B cell (primary cell): ENCODE data around the gene HDAC9. TPM values are rescaled to one million over a fixed set of nuclear protein-coding genes. Genes with fewer than 3 reads are reported as not detected.

Experiments used
- ATAC-seq: fragments of 200-7000 bp; cut with Tn5 transposase; one replicate; pipeline ENCODE4 v1.10.0; 2021; ENCODE audit warnings: low read depth, mild to moderate bottlenecking, moderate number of reproducible peaks, moderate library complexity
- CTCF ChIA-PET: fragments of 350-600 bp; sonication (Branson Sonifier 250); formaldehyde crosslinking; loops from one replicate; lab custom pipeline; 2021; ENCODE audit warnings: antibody characterized with exemption, inconsistent platforms; lab: Charles Lee
- POLR2A ChIA-PET: fragments of 350-600 bp; sonication (Branson Sonifier 250); formaldehyde crosslinking; loops from one replicate; lab custom pipeline; 2021; ENCODE audit warnings: antibody characterized with exemption; lab: Charles Lee
- DNase-seq: peaks from one replicate; pipeline ENCODE4 v3.0.0; 2013
- H2AFZ ChIP-seq: 2 replicates; pipeline ENCODE4 v1.6.1; 2012; ENCODE audit warnings: mild to moderate bottlenecking, low read depth, low read length; ENCODE audit not compliant: insufficient read depth, poor library complexity, severe bottlenecking
- H3K27ac ChIP-seq, 2 donors: 1 replicate in 1 of 2; 2 replicates in 1 of 2; pipeline ENCODE4 v1.5.1; 2012 to 2013; ENCODE audit warnings: low read length in 2 of 2, mild to moderate bottlenecking in 2 of 2, moderate library complexity in 1 of 2
- H3K27me3 ChIP-seq, 4 experiments: fragments of 200-600 bp in 1 of 4; sonication (generic) in 1 of 4; replicated peaks in 1 of 4; 1 replicate in 2 of 4; 2 replicates in 2 of 4; pipeline versions ENCODE4 v1.6.1 to v1.7.0; 2013 to 2016; ENCODE audit warnings: low read length in 3 of 4, mild to moderate bottlenecking in 2 of 4, mixed read lengths in 1 of 4, moderate library complexity in 1 of 4; ENCODE audit not compliant: insufficient read depth in 4 of 4, control insufficient read depth in 3 of 4; ENCODE audit errors: control extremely low read depth in 1 of 4
- H3K36me3 ChIP-seq, 2 experiments: replicated peaks in 1 of 2; 1 replicate in 1 of 2; 2 replicates in 1 of 2; pipeline versions ENCODE4 v1.6.1 to v1.7.1; 2013; ENCODE audit warnings: low read length in 1 of 2; ENCODE audit not compliant: insufficient read depth in 2 of 2, control insufficient read depth in 1 of 2; ENCODE audit errors: control extremely low read depth in 1 of 2, extremely low read depth in 1 of 2
- H3K4me1 ChIP-seq, 2 donors: fragments of 200-600 bp in 1 of 2; sonication (generic) in 1 of 2; 1 replicate in 1 of 2; 2 replicates in 1 of 2; pipeline versions ENCODE4 v1.5.1 to v1.6.1; 2013 to 2017; ENCODE audit warnings: low read length in 2 of 2; ENCODE audit not compliant: control insufficient read depth in 2 of 2, insufficient read depth in 2 of 2
- H3K4me2 ChIP-seq: replicated peaks from 2 replicates; pipeline ENCODE3; 2012; ENCODE audit warnings: mild to moderate bottlenecking, low read depth, low read length; ENCODE audit not compliant: poor library complexity, severe bottlenecking
- H3K4me3 ChIP-seq, 5 experiments: fragments of 200-600 bp in 1 of 5; sonication (generic) in 1 of 5; 1 replicate in 3 of 5; 2 replicates in 2 of 5; pipeline versions ENCODE4 v1.5.1 to v1.7.0; 2011 to 2016; ENCODE audit warnings: low read length in 4 of 5, mild to moderate bottlenecking in 4 of 5, low read depth in 2 of 5, control low read depth in 1 of 5, moderate library complexity in 1 of 5; ENCODE audit not compliant: insufficient read depth in 1 of 5; ENCODE audit errors: control extremely low read depth in 1 of 5, extremely low read depth in 1 of 5
- H3K79me2 ChIP-seq: fragments of 200-600 bp; sonication (generic); one replicate; pipeline ENCODE4 v1.6.0; 2016; ENCODE audit warnings: low read length; ENCODE audit not compliant: control insufficient read depth, insufficient read depth
- H3K9ac ChIP-seq: fragments of 200-600 bp; sonication (generic); 2 replicates; pipeline ENCODE4 v1.6.1; 2017; ENCODE audit warnings: mild to moderate bottlenecking, low read length, moderate library complexity
- H3K9me3 ChIP-seq, 3 donors: one replicate each; pipeline versions ENCODE4 v1.6.1 to v1.7.1; 2013; ENCODE audit warnings: low read length in 2 of 3; ENCODE audit not compliant: control insufficient read depth in 2 of 3, insufficient read depth in 1 of 3; ENCODE audit errors: control extremely low read depth in 1 of 3
- H4K20me1 ChIP-seq: 2 replicates; pipeline ENCODE4 v1.6.0; 2012; ENCODE audit warnings: mild to moderate bottlenecking, low read length; ENCODE audit not compliant: insufficient read depth, control insufficient read depth, poor library complexity, severe bottlenecking
- H3K27ac Mint-ChIP-seq: one replicate; pipeline ENCODE4 v1.8.0; 2021; ENCODE audit warnings: mixed read lengths
- H3K27me3 Mint-ChIP-seq: one replicate; pipeline ENCODE4 v1.8.0; 2021; ENCODE audit warnings: mixed read lengths
- H3K4me1 Mint-ChIP-seq: one replicate; pipeline ENCODE4 v1.8.0; 2021; ENCODE audit warnings: mixed read lengths
- H3K4me3 Mint-ChIP-seq: one replicate; pipeline ENCODE4 v1.8.0; 2021; ENCODE audit warnings: mixed read lengths
- H3K9me3 Mint-ChIP-seq: one replicate; pipeline ENCODE4 v1.8.0; 2022; ENCODE audit warnings: mixed read lengths; ENCODE audit not compliant: insufficient read depth
- EZH2 ChIP-seq: IDR thresholded peaks from 2 replicates; pipeline ENCODE4 v1.6.1; 2012; ENCODE audit warnings: borderline replicate concordance, low read depth, mild to moderate bottlenecking, moderate library complexity, low read length; ENCODE audit not compliant: insufficient read depth, poor library complexity, severe bottlenecking
- WGBS: methylation state at CpG from one replicate; pipeline ENCODE4 v1.1.5; 2013; ENCODE audit warnings: missing lambda C conversion rate; ENCODE audit not compliant: insufficient coverage; 5-methylcytosine and 5-hydroxymethylcytosine counted together
- intact Hi-C: fragments of 100-400 bp; cut with micrococcal nuclease; formaldehyde crosslinking; loops from one replicate; pipeline ENCODE4 v1.10.0; 2022
- polyA plus RNA-seq: library from polyadenylated mRNA; depleted of rRNA; stranded (reverse); fragments of >200 nt; gene quantifications from 2 replicates; pipeline ENCODE4 v1.2.3, GENCODE V29; 2012
- total RNA-seq, 2 donors: library from RNA; stranded (reverse); fragments of 120-200 nt in 1 of 2; gene quantifications; 1 replicate in 1 of 2; 2 replicates in 1 of 2; pipeline versions ENCODE4 v1.2.3 to v1.2.4, GENCODE V29; 2013 to 2022
- TF ChIP-seq, protein P1 (sequence below): fragments of 200-600 bp; IDR thresholded peaks from one replicate; pipeline ENCODE4 v1.8.0; 2022; ENCODE audit warnings: antibody characterized with exemption, mild to moderate bottlenecking

The HDAC9 gene
- total and polyA plus RNA-seq, 2 donors (not counting 1 experiment from before 2014, with no cell fraction given) = 49.1 to 64.8 TPM

- Histone ChIP-seq H3K4me3 (no peak overlapping the region), H3K9ac (no peak overlapping the region), H3K27ac (peak overlapping the region in 1 of 2 donors; percentile 45), H3K79me2 (no peaks in the 10 kb centered on the region), H3K4me1 (peaks cover 14 to 19% of the 10 kb centered on the region in 2 donors), H3K9me3 (peaks cover 0 to 3% (median 0%) of the 10 kb centered on the region in 3 donors), H2AFZ (no peak overlapping the region), H3K4me2 (peak overlapping the region; percentile 20), H3K36me3 (peaks cover 12 to 72% of the 10 kb centered on the region in 2 experiments), H4K20me1 (no peaks in the 10 kb centered on the region), H3K27me3 (no peaks in the 10 kb centered on the region)
- TF ChIP-seq, protein P1, sequence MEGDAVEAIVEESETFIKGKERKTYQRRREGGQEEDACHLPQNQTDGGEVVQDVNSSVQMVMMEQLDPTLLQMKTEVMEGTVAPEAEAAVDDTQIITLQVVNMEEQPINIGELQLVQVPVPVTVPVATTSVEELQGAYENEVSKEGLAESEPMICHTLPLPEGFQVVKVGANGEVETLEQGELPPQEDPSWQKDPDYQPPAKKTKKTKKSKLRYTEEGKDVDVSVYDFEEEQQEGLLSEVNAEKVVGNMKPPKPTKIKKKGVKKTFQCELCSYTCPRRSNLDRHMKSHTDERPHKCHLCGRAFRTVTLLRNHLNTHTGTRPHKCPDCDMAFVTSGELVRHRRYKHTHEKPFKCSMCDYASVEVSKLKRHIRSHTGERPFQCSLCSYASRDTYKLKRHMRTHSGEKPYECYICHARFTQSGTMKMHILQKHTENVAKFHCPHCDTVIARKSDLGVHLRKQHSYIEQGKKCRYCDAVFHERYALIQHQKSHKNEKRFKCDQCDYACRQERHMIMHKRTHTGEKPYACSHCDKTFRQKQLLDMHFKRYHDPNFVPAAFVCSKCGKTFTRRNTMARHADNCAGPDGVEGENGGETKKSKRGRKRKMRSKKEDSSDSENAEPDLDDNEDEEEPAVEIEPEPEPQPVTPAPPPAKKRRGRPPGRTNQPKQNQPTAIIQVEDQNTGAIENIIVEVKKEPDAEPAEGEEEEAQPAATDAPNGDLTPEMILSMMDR = no peak
- TF ChIP-seq EZH2 = no peak
- no peak for DNase-seq
- Mint-ChIP-seq H3K27me3 (no peaks in the 10 kb centered on the region), H3K4me3 (no peak overlapping the region), H3K27ac (peak overlapping the region; percentile 79), H3K9me3 (no peaks in the 10 kb centered on the region), H3K4me1 (peaks cover 22% of the 10 kb centered on the region)
- intact Hi-C loops = loop anchor here (2.0 to 10.0 kb wide), 3 partner anchors 13 to 236 kb away; no protein-coding TSS in a partner anchor
- WGBS = 0% methylated on average over 1 of the region's 4 CpGs
- ATAC-seq = no peak
- ChIA-PET CTCF (interaction anchor here (0.9 to 6.4 kb wide), 5 partner anchors 17 to 244 kb away, joined by 3 to 37 read pairs (median 4); partner anchors contain the start of gene HDAC9), POLR2A (no interaction called here)
Observed at GRCh38 chr7:18593602-18594279, 98.2 kb downstream of the HDAC9 start.

DNA sequence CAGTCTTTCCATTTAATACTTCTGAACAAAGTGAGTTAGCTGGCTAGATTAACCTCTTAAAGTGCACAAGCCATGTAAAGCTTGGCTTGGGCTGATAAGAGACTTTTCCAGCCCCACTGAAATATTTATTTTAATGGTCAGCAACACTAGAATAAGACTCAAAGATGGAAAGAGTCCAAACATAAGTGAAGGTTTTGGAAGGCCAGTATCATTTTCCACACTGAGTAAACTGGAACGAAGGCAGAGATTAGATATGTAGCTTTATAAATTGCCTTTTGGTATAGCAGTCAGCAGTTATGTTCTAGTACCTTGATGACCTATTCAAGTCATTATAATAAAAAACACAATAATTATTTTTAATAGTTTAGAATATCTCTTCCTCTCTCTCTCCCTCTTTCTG is 102.2 kb downstream of the HDAC9 start:
- Mint-ChIP-seq H3K4me1 (peaks cover 10% of the 10 kb centered on the region), H3K9me3 (peaks cover 12% of the 10 kb centered on the region), H3K4me3 (no peak overlapping the region), H3K27me3 (no peaks in the 10 kb centered on the region), H3K27ac (peak overlapping the region; percentile 11)
- Histone ChIP-seq H4K20me1 (no peaks in the 10 kb centered on the region), H3K27ac (no peak overlapping the region), H3K4me1 (peaks cover 6 to 7% of the 10 kb centered on the region in 2 donors), H3K79me2 (no peaks in the 10 kb centered on the region), H3K27me3 (no peaks in the 10 kb centered on the region), H2AFZ (no peak overlapping the region), H3K4me3 (no peak overlapping the region), H3K4me2 (no peak overlapping the region), H3K36me3 (peaks cover 21 to 87% of the 10 kb centered on the region in 2 experiments), H3K9me3 (peaks cover 4 to 19% (median 13%) of the 10 kb centered on the region in 3 donors), H3K9ac (no peak overlapping the region)
- TF ChIP-seq, protein P1 = no peak
- TF ChIP-seq EZH2 = no peak
- WGBS = no CpG with 5 or more reads among the region's 1 CpG
- DNase-seq (no peak), ATAC-seq (no peak)
- CTCF ChIA-PET = interaction anchor here (2.0 kb wide), 1 partner anchor 245 kb away, joined by 8 read pairs; no protein-coding TSS in a partner anchor
- intact Hi-C loops = loop anchor here (10.0 kb wide), 1 partner anchor 67 kb away; no protein-coding TSS in a partner anchor
- POLR2A ChIA-PET = no interaction called here
